Measurements from ENCODE around the gene GOSR1.
A peak's percentile ranks its signal among the peaks of the same experiment; 100 is the strongest.
"Not testable (repeated sequence)": the region's sequence is repeated elsewhere in the genome, so short reads cannot be mapped to it uniquely, and the experiment has no call there.

GOSR1 gene

DNA sequence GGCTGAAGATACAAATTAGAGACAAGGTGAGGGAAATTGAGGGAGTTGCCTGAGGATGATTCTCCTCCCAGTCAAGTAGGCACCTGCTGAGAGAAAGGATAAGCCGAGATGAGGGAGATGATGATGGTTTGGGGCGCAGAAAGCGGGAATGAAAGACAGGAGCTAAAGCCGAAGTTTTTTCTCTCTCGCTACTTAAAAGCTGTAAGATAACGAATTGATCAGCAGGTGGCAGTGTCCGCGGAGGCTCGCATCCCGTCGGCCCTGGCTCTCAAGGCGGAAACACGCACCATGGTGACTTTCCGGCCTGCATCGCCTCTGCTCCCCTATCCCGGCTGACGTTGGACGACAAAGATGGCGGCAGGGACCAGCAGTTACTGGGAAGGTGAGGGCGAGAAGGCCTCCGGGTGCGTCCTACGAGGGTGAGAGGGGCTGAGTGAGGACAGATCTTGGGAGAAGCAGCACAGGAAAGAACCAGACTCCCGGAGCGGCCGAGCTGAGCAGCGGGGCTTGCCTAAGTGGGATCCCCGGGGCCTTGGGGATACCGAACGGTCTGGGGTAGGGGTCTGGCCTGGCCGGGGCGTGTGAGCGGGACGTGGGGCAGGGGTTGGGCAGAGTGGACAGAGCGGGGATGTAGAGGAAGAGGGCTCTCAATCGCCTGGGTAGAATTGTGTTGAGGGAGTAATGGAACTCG is at the start of gene GOSR1:
Gene GOSR1 (plus strand): TSS at position 326 of the 691 bp plus-strand sequence. CDS start 26 bp downstream, at position 352.
- Histone ChIP-seq H3K36me3 (ENCODE audit: insufficient read depth, low read length) (peaks cover 2% of the 10 kb centered on the region; the same call in 1 of the 2 replicates), H3K4me1 (ENCODE audit: insufficient read depth, low read length) (no peaks in the 10 kb centered on the region), H3K9ac (ENCODE audit: low read depth, low read length) (peak within 1 kb of the TSS; percentile 68), H3K9me3 (ENCODE audit: control insufficient read depth, insufficient read depth, low read length) (no peaks in the 10 kb centered on the region)

DNA sequence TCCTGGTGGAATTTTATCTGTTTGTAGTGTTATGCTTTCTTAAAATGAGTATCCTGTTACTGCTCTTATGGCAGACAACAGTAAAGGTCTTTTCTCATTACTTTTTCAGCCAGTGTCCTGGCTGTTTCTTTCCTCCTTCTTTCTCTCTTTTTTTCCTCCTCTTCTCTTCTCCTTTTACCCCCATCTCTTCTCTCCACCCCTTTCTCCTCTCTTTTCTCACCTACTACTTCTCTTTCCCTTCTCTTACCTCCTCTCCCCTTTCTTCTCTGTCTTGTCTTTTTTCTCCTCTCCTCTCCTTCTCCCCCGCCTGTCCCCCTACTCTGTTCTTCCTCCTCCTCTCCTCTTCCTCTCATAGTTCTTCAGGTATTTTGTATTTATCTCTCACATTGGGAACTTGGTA is 49.6 kb upstream of the GOSR1 start:
- 0 out of 2 replicates have a peak, but pooled peaks cover 3% of the 10 kb centered on the region for H3K36me3 ChIP-seq (ENCODE audit: insufficient read depth, low read length)

GRCh38 chr17:30429155-30429554 is 48.1 kb upstream of the GOSR1 start:
- no peak overlapping the region for H3K9ac ChIP-seq (ENCODE audit: low read depth, low read length)
- peaks cover 7% of the 10 kb centered on the region; the same call in 1 of the 2 replicates for H3K4me1 ChIP-seq (ENCODE audit: insufficient read depth, low read length)
- 0 out of 2 replicates have a peak, but pooled peaks cover 3% of the 10 kb centered on the region for H3K36me3 ChIP-seq (ENCODE audit: insufficient read depth, low read length)
- H3K9me3 ChIP-seq (ENCODE audit: control insufficient read depth, insufficient read depth, low read length) = no peaks in the 10 kb centered on the region

More for the DNA sequence above, 49.6 kb upstream of the GOSR1 start:
- Histone ChIP-seq H3K4me1 (ENCODE audit: insufficient read depth, low read length) (peaks cover 7% of the 10 kb centered on the region; the same call in 1 of the 2 replicates), H3K9ac (ENCODE audit: low read depth, low read length) (no peak overlapping the region), H3K9me3 (ENCODE audit: control insufficient read depth, insufficient read depth, low read length) (no peaks in the 10 kb centered on the region)

DNA sequence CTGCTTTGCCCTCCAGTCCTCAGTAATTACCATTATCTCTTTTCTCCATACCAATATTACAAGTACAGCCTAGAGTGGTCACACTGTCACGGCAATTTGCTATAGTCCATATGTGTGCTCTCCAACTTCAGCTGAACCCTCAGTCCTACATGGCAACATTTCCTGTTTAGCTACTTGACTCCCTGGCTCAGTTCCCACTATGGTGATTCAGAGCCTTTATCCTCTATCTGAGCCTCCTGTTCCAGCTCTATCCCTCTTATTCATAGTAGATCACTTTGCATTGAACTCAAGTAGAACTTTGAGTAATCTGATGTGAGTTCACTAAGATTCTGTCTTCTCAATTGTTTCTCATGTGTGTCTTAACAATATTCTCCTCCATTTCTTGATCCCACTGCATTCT is 43.7 kb upstream of the GOSR1 start:
- Histone ChIP-seq H3K9ac (ENCODE audit: low read depth, low read length) (no peak overlapping the region), H3K4me1 (ENCODE audit: insufficient read depth, low read length) (no peaks in the 10 kb centered on the region), H3K9me3 (ENCODE audit: control insufficient read depth, insufficient read depth, low read length) (no peaks in the 10 kb centered on the region), H3K36me3 (ENCODE audit: insufficient read depth, low read length) (0 out of 2 replicates have a peak, but pooled peaks cover 3% of the 10 kb centered on the region)

DNA sequence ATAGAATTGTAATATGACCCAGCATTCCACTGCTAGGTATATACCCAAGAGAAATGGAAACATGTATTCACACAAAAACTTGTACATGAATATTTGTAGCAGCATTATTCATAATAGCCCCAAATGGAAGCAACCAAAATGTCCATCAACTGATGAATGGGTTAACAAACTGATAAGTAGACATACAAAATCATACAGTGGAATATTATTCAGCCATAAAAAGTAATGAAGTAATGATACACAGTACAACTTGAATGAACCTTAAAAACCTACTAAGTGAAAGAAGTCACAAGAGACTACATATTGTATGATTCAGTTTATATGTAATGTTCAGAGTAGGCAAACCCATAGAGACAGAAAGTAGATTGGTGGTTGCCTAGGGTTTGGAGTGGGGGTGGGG is 40.5 kb upstream of the GOSR1 start:
- Histone ChIP-seq H3K9me3 (ENCODE audit: control insufficient read depth, insufficient read depth, low read length) (no peaks in the 10 kb centered on the region), H3K9ac (ENCODE audit: low read depth, low read length) (no peak overlapping the region), H3K36me3 (ENCODE audit: insufficient read depth, low read length) (0 out of 2 replicates have a peak, but pooled peaks cover 3% of the 10 kb centered on the region), H3K4me1 (ENCODE audit: insufficient read depth, low read length) (no peaks in the 10 kb centered on the region)

DNA sequence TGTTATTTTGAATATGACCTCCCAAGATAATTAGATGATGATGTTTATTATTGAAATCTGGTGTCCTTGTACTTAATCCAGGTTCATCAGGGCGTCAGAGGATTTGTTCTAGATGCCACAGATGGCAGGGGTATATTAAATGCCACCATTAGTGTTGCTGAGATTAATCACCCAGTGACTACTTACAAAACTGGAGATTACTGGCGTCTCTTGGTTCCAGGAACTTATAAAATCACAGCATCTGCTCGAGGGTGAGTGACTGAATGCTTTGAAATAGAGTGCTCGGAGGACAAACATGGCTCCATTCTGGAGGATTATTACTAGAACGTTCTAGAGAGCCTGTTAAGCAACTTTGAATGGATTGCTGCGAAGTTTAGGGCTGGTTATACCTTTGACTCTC is 33.5 kb upstream of the GOSR1 start:
- no peaks in the 10 kb centered on the region for H3K4me1 ChIP-seq (ENCODE audit: insufficient read depth, low read length)
- H3K9me3 ChIP-seq (ENCODE audit: control insufficient read depth, insufficient read depth, low read length) = no peaks in the 10 kb centered on the region
- no peak overlapping the region for H3K9ac ChIP-seq (ENCODE audit: low read depth, low read length)
- no peaks in the 10 kb centered on the region for H3K36me3 ChIP-seq (ENCODE audit: insufficient read depth, low read length)

DNA sequence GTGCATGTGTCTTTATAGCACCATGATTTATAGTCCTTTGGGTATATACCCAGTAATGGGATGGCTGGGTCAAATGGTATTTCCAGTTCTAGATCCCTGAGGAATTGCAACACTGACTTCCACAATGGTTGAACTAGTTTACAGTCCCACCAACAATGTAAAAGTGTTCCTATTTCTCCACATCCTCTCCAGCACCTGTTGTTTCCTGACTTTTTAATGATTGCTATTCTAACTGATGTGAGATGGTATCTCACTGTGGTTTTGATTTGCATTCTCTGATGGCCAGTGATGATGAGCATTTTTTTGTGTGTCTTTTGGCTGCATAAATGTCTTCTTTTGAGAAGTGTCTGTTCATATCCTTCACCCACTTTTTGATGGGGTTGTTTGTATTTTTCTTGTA is 30.6 kb upstream of the GOSR1 start:
- not testable (repeated sequence) for H3K36me3 ChIP-seq (ENCODE audit: insufficient read depth, low read length); H3K4me1 ChIP-seq (ENCODE audit: insufficient read depth, low read length); H3K9ac ChIP-seq (ENCODE audit: low read depth, low read length); H3K9me3 ChIP-seq (ENCODE audit: control insufficient read depth, insufficient read depth, low read length)

- Histone ChIP-seq H3K9me3 (ENCODE audit: control insufficient read depth, insufficient read depth, low read length) (no peaks in the 10 kb centered on the region), H3K4me1 (ENCODE audit: insufficient read depth, low read length) (no peaks in the 10 kb centered on the region), H3K9ac (ENCODE audit: low read depth, low read length) (no peak overlapping the region), H3K36me3 (ENCODE audit: insufficient read depth, low read length) (peaks cover 11% of the 10 kb centered on the region; the same call in 1 of the 2 replicates)
Observed at GRCh38 chr17:30449480-30449879, 27.7 kb upstream of the GOSR1 start.

GRCh38 chr17:30450125-30451027 is 26.8 kb upstream of the GOSR1 start:
- Histone ChIP-seq H3K9ac (ENCODE audit: low read depth, low read length) (no peak overlapping the region), H3K4me1 (ENCODE audit: insufficient read depth, low read length) (no peaks in the 10 kb centered on the region), H3K36me3 (ENCODE audit: insufficient read depth, low read length) (peaks cover 11% of the 10 kb centered on the region; the same call in 1 of the 2 replicates), H3K9me3 (ENCODE audit: control insufficient read depth, insufficient read depth, low read length) (no peaks in the 10 kb centered on the region)

- Histone ChIP-seq H3K4me1 (ENCODE audit: insufficient read depth, low read length) (no peaks in the 10 kb centered on the region), H3K9ac (ENCODE audit: low read depth, low read length) (no peak overlapping the region), H3K9me3 (ENCODE audit: control insufficient read depth, insufficient read depth, low read length) (no peaks in the 10 kb centered on the region), H3K36me3 (ENCODE audit: insufficient read depth, low read length) (peaks cover 11% of the 10 kb centered on the region; the same call in 1 of the 2 replicates)
Observed at GRCh38 chr17:30454635-30455034, 22.6 kb upstream of the GOSR1 start.

DNA sequence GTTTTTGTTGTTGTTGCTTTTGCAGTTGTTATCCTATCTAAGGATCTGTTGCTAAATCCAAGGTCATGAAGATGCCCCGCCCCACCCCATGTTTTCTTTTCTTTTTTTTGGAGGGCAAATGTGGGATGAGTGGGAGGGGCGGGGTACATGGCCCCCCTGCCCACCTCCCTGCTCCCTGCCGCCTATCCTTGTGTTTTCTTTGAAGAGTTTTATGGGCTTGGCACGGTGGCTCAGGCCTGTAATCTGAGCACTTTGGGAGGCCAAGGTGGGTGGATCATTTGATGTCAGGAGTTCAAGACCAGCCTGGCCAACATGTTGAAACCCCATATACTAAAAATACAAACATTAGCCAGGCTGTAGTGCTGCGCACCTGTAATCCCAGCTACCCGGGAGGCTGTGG is 18.8 kb upstream of the GOSR1 start:
- Histone ChIP-seq H3K9me3 (ENCODE audit: control insufficient read depth, insufficient read depth, low read length) (no peaks in the 10 kb centered on the region), H3K36me3 (ENCODE audit: insufficient read depth, low read length) (peaks cover 5% of the 10 kb centered on the region), H3K4me1 (ENCODE audit: insufficient read depth, low read length) (no peaks in the 10 kb centered on the region), H3K9ac (ENCODE audit: low read depth, low read length) (no peak overlapping the region)

DNA sequence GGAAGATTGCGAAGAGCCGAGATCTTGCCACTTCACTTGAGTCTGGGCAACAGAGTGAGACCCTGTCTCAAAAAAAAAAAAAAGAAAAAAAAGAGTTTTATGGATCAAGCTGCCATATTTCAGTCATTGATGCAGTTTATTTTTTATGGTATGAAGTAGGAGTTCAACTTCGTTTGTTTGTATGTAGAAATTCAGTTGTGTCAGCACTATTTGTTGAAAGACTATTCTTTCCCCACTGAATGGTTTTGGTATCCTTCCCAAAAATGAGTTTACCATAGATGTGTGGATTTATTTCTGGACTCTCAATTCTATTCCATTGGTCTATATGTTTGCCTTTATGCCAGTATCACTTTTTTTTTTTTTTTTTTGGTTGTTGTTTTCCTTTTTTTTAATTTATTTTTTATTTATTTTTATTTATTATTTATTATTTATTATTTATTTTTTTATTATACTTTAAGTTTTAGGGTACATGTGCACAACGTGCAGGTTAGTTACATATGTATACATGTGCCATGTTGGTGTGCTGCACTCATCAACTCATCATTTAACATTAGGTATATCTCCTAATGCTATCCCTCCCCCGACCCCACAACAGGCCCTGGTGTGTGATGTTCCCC is 18.3 kb upstream of the GOSR1 start:
- H3K36me3 ChIP-seq (ENCODE audit: insufficient read depth, low read length); H3K9ac ChIP-seq (ENCODE audit: low read depth, low read length): not testable (repeated sequence)

GRCh38 chr17:30468465-30468864 is 8.7 kb upstream of the GOSR1 start:
- Histone ChIP-seq H3K9me3 (ENCODE audit: control insufficient read depth, insufficient read depth, low read length) (no peaks in the 10 kb centered on the region), H3K9ac (ENCODE audit: low read depth, low read length) (no peak overlapping the region), H3K36me3 (ENCODE audit: insufficient read depth, low read length) (no peaks in the 10 kb centered on the region), H3K4me1 (ENCODE audit: insufficient read depth, low read length) (no peaks in the 10 kb centered on the region)

More for the DNA sequence above, 18.3 kb upstream of the GOSR1 start:
- not testable (repeated sequence) for H3K4me1 ChIP-seq (ENCODE audit: insufficient read depth, low read length); H3K9me3 ChIP-seq (ENCODE audit: control insufficient read depth, insufficient read depth, low read length)

DNA sequence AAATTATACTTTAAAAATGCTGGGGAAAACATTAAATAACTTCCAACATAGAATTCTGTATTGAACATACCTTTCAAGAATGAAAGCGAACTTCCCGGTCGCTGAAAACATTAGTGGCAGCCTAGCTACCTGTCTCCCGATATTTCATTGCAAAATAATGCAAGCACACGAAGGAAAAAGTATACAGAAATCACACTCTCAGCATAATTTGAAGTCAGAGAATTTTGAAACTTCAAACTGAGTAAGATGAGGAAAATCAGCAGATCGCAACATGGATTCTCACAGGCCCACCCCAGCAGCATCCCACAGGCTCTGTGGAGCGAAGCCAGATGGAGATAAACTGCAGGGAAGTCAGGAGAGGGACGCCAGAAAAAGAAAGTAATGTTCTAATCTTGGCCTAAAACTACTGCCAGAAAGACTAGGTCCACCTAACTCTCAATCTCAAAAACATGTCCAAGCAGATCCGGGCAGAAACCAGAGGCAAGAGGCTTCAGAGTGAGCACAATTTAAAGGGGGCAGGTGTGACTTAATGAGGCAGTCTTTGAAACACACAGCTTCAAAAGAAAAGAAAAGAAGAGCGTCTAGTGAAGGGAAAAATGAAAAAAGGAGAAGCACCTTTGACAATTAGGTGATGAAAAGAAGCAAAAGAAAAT is 4.8 kb upstream of the GOSR1 start:
- H3K36me3 ChIP-seq (ENCODE audit: insufficient read depth, low read length) = no peaks in the 10 kb centered on the region
- H3K9ac ChIP-seq (ENCODE audit: low read depth, low read length) = no peak overlapping the region
- H3K9me3 ChIP-seq (ENCODE audit: control insufficient read depth, insufficient read depth, low read length) = no peaks in the 10 kb centered on the region
- H3K4me1 ChIP-seq (ENCODE audit: insufficient read depth, low read length) = no peaks in the 10 kb centered on the region

All from ES-I3 (cell line).